NCI-H1105 (cell line): ENCODE data around the gene ZNF197.
"Not testable (repeated sequence)": the region's sequence is repeated elsewhere in the genome, so short reads cannot be mapped to it uniquely, and the experiment has no call there.

Experiments
- DNase-seq: peaks from one replicate; lab custom pipeline; 2025; lab: John Stamatoyannopoulos, UW

Gene ZNF197

GRCh38 chr3:44661189-44661588 lies 36.4 kb downstream of the ZNF197 start:
- no peak for DNase-seq

- DNase-seq = no peak
These were observed 40.3 kb downstream of the ZNF197 start for GRCh38 chr3:44665173-44665572.

GRCh38 chr3:44666346-44666745 lies 41.5 kb downstream of the ZNF197 start:
- DNase-seq = no peak

GRCh38 chr3:44669760-44670159 lies 44.9 kb downstream of the ZNF197 start:
- no peak for DNase-seq

GRCh38 chr3:44673466-44673865 lies 48.6 kb downstream of the ZNF197 start:
- DNase-seq = not testable (repeated sequence)

GRCh38 chr3:44674211-44674610 lies 49.4 kb downstream of the ZNF197 start:
- no peak for DNase-seq

GRCh38 chr3:44678480-44679116 lies 53.8 kb downstream of the ZNF197 start:
- no peak for DNase-seq

- no peak for DNase-seq
These were observed 56.2 kb downstream of the ZNF197 start for GRCh38 chr3:44680921-44681455.

GRCh38 chr3:44682182-44682896 lies 57.5 kb downstream of the ZNF197 start:
- no peak for DNase-seq

- peak; percentile 74 for DNase-seq
These were observed 60.4 kb downstream of the ZNF197 start for GRCh38 chr3:44685128-44685800.

- no peak for DNase-seq
These were observed 63.1 kb downstream of the ZNF197 start for GRCh38 chr3:44687898-44688297.
